HG03521 (cell line): ENCODE measurements around the gene TXN2.
"Not testable (repeated sequence)": the region's sequence is repeated elsewhere in the genome, so short reads cannot be mapped to it uniquely, and the experiment has no call there.

Experiments used
- ATAC-seq: cut with Tn5 transposase; IDR thresholded peaks from one replicate; pipeline ENCODE4 v1.9.1; 2021; ENCODE audit warnings: mild to moderate bottlenecking, moderate library complexity; ENCODE audit not compliant: unreplicated experiment

TXN2 gene

GRCh38 chr22:36432592-36433317, 48.7 kb downstream of the TXN2 start:
- ATAC-seq = no peak

- ATAC-seq = no peak
Observed at GRCh38 chr22:36431977-36432376, 49.5 kb downstream of the TXN2 start.

DNA sequence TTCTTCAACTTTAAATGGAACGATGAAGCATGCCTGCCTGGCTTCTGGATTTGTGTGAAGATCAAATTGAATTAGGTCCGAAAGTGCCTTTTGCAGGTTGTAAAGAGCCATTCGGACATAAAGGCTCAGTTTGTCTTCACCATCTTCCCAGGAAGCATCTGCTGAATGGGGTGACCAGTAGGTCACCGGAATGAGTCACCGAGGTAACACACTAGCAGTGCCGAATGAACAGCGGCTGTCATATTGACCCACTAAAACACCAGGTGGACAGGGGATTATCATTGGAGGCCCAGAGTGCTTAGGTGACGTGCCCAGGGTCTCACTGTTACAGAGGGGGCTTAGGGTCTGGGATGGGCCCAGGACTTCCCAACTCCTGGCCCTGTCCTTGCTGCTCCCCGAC, 50.6 kb downstream of the TXN2 start:
- ATAC-seq = no peak

- not testable (repeated sequence) for ATAC-seq
Observed at GRCh38 chr22:36427952-36428351, 53.5 kb downstream of the TXN2 start.

GRCh38 chr22:36425977-36426523, 55.4 kb downstream of the TXN2 start:
- no peak for ATAC-seq

- ATAC-seq = no peak
Observed at GRCh38 chr22:36424901-36425579, 56.4 kb downstream of the TXN2 start.

- not testable (repeated sequence) for ATAC-seq
Observed at GRCh38 chr22:36424466-36424865, 57.0 kb downstream of the TXN2 start.

DNA sequence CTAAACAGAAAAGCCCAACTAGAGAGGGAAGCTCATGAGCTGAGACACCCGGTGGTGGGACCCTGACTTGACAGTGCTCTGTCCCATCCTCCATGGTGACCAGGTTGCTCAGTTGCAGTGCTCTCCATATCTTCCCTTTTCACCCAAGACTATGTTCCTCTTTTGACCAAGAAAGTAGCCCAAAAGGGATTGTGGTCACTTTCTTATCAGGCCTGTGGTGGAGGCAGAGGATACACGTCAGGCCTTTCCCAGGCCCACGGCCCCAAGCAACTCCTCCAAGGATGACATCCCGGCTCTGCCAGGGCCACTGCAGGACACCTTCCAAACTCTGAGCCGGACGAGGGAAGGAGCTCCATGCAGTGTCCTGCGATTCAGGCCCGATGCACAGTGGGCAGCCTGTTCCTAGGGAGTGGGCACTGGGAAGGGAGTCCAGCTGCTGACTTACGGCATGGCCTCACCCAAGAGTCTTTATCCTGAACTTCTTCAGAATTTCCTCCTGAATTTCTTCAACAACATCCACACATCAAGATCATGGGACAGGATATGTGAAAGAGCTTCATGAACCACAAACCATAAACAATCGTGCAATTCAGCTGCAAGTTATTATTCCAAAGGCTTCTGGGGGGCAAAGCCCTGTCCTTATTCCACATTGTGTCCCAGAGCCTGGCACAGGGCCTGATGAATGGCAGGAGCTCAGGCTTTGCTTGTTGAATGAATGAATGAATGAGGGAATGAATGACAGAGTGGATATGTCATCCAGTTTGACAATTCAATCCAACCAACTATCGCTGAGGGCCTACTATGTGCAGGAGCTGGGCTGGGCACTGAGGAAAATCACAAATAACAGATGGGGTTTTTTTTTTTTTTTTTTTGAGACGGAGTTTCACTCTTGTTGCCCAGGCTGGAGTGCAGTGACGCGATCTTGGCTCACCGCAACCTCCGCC, 57.7 kb downstream of the TXN2 start:
- no peak for ATAC-seq

DNA sequence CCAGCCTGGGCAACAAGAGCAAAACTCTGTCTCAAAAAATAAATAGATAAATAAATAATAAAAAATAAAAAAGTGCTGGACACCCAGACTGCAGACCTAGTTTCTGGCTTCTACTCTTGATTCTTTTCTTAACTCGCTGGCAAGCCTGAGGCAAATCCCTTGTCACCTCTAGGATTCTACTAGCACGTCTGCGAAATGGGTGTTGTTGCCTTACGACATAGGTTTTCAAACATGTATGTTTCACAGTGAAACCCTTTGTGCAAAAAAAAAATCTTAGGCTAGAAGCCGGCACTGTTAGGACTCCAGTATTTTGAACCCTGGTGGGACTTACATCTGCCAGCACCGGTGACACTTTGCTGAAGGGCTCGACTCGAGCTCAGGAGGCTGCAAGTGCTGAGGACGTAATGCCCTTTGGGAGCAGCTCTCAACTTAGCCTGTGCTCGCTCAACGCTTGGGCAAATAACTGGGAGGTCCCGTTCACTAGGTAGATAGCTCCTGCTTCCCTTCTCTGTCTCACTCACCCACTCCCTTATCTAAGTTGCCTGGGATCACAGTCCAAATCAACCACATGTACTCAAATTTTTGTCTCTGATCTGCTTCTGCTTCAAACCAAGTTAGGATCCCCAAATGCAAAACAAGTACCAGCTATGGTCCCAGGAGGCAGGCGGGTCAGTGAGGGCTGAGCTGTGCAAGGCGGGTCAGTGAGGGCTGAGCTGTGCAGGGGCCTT, 59.0 kb downstream of the TXN2 start:
- ATAC-seq = no peak

- no peak for ATAC-seq
Observed at GRCh38 chr22:36419912-36420882, 61.2 kb downstream of the TXN2 start.

- no peak for ATAC-seq
Observed at GRCh38 chr22:36419177-36419911, 62.1 kb downstream of the TXN2 start.

GRCh38 chr22:36417281-36417686, 64.2 kb downstream of the TXN2 start:
- no peak for ATAC-seq
